Measurements from ENCODE around the gene ICAM2.

ICAM2 gene

DNA sequence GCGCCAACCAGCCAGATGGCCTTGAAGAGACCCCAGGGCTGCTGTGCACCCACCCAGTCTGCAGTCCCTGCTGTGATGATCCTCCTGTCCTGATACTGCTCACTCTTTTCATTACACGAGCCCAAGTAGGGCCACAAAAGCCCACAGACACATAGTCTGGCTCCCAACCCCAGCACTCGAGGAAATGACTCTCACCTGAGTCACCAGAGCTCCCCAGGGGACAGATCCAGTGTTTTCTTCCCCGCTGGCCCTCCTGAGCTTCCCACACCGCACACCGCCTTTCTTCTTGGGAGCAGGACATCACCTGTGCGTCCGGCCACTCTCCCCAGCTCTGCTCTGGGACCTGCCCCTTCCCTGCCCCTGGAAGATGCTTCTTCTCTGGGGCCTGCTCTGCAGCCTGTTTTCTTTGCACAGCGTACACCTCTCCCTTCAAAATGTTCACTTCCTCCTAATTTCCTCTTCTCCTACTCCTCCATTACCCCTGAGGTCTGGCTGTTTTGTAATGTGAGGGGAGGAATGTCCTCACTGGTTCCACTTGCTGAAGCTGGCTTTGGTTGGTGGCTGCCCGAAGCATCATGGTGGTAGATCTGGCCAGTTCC is 45.7 kb downstream of the ICAM2 start:
- no peak for DNase-seq (ENCODE audit: low read depth)

DNA sequence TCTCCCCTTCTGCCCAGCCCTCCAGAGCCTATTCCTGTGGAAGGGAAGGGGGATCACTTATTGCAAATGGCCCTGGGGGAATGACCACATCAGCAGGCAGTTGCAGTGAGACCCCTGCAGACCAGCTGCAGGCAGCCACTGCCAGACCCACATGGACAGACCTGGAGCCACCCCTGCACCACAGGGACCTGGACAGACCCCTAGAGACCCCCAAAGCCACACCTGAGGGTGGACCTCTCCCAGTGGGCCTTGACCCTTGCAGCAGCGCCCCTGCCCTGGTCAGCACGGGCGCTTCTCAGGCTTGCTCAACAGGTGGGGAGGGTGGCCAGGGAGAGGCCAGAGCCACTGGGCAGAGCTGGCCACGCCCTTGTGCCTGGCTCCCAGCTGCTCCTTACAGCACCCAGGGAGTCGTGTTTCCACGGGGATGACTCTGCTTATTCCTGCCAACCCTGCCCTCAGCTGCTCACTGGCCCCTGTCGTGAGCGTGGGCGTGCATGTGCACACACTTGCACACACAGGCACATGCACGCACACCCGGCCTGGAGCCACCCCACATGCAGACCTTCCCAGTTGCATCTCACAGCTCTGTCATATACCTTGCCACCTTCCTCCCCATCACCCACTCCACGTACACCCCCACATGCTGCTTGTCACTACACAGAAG is 46.4 kb downstream of the ICAM2 start:
- DNase-seq (ENCODE audit: low read depth) = no peak

DNA sequence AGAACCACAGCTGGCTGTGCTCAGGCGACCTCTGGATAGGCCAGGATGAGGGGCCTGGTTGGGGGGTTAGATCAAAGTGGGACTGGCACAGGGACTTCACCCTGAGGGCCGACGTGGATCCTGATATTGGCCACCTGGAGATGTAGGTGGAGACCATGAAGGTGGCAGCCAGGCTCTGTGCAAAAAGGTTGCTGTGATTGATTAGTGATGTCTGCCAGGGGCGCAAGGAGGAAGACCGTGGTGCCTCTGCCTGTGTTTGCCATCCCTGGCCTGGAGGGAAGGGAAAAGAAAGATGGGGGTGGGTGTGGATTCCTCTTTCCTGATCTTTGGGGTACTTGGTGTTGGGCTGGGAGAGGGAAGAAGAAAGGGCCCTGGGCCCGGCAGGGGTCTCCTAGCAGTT is 47.2 kb downstream of the ICAM2 start:
- DNase-seq (ENCODE audit: low read depth) = no peak

DNA sequence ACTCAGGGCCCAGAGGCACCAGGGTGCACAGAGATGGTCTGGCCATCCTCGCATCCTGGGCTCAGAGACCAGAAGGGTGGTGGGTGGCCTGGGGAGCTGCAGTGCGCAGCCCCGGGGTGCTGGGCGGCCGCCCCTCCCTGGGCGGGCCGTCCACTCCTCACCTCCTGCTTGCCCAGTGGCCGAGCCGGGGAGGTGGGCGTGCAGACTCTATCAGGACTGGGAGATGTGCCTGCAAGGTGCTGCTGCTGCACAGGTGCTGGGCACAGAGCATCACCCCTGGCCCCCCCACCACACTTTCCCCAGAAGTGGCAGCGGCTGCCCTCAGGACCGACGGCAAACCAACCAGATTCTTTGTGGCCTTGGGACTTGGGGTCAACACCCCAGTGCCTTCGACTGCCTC is 47.6 kb downstream of the ICAM2 start, which contains the start of gene SCN4A:
Gene SCN4A (minus strand): TSS at position 123 of the 400 bp plus-strand sequence. CDS start 77 bp downstream, at position 46.
- no peak for DNase-seq (ENCODE audit: low read depth)

DNA sequence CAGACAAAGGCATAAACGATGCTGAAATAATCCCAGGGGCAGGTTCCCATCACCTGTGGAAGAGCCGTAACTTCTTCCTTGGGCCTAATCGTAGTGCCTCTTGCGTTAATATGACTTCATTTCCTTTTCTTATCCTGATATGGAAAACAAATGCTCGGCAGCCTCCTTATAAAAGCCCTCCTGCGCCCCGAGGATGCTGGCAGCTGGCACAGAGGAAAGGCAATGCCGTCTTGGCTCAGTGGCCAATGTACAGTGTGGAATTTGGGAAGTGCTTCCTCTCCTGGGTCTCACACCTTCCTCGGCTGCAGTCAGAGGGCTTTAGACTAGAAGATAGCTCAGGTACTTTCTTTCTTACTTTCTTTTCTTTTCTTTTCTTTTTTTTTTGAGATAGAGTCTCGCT is 51.2 kb downstream of the ICAM2 start:
- DNase-seq (ENCODE audit: low read depth) = no peak

DNA sequence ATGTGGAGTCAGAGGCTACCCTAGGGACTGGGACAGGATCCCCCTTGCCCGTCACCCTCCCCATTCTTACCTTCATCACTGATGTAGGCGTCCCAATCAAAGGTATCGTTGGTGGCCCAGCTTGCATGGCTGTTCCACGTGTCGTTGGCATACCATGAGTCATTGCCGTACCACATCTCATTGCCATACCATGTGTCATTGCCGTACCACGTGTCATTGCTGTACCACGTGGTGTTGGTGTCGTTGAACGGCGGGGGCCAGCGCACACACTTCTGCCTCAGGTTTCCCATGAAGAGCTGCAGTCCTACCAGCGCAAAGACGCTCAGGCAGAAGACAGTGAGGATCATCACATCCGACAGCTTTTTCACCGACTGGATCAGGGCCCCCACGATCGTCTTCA is 52.5 kb downstream of the ICAM2 start:
- DNase-seq (ENCODE audit: low read depth) = no peak

DNA sequence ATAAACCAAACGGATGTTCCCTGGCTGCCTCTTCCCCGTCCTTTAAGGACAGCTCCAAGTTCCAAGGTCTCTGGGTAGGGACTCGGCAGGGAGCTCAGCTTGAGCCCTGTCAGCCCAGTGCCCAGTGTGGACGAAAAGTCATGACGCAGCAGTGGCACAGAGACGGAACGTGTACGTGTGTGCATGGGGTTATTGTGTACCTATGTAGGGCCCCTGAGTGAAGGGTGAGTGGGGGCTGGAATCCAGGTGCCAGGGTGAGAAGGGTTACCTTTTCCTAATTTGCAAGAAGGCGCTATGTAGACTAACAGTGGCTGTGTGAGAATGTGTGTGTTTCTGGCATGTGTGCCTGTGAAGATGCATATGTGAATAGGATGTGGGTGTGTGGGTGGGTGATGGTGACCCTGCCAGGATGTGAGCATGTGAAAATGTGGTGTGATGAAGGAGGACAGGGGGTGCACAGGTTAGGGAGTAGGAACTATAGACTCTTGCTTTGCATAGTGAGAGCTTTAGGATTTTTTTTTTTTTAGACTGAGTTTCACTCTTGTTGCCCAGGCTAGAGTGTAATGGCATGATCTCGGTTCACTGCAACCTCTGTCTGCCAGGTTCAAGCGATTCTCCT is 53.7 kb downstream of the ICAM2 start:
- no peak for DNase-seq (ENCODE audit: low read depth)

DNA sequence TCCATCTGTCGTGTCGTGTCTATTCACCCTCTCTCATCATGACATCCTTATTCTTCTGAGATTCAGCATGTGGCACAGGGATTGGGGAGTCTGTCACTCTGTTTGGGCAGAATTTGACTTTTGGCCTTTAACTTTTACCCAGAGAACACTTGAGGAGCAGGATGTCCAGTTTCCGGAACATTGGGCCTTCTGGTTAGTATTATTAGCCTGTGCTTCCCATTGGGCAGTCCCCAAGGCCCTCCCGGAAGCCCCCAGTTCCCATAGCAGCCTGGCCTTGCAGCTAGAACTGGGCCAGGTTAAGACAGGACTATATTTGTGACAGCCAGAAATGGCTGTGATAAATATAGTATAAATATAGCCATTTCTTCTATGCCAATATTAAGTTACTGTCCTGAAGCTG is 57.3 kb downstream of the ICAM2 start:
- DNase-seq (ENCODE audit: low read depth) = no peak

DNA sequence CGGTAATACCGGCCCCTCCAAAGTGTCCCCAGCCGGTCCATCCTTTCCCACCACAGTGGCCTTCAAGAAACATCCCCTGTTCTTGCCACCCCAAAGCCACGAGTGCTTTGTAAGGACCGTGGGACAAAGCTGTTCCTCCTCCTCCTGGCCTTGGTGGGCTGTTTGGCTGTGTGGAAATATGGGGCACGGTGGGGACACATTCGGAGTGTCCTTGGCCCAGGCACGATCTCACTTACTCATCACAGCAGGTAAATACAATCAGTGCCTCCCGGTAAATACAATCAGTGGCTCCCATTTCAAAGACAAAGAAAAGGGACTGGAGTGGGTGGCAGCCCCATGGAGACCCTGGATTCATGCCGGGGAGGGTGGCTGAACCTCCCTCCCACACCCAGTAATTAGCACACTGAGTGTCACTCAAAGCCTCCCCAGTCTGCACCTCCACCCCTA is 58.1 kb downstream of the ICAM2 start:
- no peak for DNase-seq (ENCODE audit: low read depth)

DNA sequence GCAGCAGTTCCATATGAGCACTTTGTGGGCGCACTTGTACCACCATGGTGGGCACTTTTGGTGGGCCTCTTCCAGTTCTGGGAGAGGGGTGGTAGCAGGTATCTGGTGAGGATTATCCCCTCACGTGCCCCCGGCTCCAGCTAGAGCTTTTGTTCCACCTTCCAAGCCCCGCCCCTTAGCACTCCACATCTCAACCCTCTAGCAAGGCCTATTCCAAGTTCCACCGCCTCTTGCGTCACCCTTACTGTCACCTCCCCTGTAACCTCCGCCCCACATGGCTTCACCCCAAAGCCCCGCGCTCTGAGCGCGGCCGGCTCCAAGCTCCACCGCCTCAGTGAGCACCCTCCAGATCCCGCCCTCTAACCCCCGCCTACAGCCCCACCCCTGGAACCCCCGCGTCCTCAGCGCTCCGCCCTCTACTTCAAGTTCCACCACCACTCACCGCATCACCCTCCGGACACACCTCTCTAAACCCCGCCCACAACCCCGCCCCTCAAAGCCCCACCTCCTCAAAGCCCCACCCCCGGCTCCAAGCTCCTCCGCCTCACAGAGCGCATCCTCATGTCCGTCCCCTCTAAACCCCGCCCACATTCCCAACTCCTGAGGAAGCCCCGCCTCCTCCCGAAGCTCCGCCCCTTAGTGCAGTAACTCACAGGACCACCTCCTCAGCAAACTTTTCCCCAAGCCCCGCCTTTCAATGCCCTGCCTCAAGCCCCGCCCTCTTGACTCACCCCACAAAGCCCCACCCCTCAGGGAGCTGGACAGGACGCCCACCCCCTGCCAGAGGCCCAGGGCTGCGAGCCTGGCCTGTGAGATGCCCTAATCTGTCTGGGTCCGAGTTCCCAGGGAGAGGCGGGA is 58.8 kb downstream of the ICAM2 start:
- DNase-seq (ENCODE audit: low read depth) = no peak

DNA sequence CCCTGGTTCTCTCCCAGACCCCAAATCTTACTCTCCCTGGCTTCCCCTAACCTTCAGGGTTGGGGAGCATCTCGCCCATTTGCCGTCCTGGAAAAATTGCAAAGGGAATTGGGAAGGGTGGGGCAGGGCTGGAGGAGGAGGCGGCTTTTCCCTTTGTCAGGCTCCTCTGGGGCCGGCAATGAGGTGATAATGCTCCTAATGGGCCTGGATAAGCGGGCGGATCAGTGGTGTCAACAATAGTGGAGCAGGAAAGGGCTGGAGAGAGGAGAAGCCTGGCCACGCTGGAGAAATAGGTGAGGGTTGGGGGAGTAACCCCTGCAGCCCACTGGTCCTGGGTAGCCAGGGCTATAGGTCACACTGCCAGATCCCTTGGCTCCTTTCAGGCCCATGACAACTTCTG is 60.0 kb downstream of the ICAM2 start:
- no peak for DNase-seq (ENCODE audit: low read depth)

DNA sequence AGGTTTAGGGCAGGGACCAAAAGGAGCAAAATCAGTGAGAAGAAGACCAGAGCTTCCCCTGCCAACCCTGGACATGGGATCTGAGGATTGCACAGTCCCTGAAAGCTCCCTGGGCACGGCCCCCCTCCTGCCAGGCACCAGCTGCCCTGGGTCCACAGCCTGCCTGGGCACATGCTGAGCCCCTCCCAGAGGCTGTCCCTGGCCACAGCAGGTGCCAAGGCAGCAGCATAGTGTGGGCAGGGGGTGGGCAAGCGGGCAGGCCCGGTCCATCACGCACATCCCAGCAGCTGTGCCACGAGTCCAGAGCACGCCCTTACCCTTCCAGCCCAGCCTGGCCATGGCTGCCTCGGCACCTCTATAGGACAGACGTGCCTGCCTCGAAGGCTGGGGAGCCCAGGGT is 60.4 kb downstream of the ICAM2 start:
- DNase-seq (ENCODE audit: low read depth) = no peak

DNA sequence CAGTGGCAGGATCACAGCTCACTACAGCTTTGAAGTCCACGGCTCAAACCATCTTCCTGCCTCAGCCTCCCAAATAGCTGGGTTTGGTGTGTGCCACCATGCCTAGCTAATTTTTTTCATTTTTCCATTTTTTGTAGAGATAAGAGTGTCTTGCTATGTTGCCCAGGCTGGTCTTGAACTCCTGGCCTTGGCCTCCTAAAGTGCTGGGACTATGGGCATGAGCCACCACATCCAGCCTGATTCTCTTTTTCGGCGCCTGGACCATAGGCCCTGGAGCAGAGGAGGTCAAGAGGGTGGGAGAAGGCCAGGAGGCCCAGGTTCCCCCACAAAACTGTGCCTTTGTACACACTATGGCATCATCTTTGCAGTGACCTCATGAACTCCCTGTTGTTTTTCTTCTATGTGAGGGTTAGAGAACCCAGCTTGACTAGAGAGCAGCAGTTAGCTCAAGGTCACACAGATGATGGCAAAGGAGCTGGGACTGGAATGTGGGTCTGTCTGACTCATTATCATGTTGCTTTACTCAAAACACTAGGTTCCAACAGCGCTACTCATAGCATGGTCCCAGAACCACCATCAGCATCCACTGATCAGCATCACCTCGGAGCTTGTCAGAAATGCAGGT is 64.0 kb downstream of the ICAM2 start:
- peak; percentile 17 for DNase-seq (ENCODE audit: low read depth)

DNA sequence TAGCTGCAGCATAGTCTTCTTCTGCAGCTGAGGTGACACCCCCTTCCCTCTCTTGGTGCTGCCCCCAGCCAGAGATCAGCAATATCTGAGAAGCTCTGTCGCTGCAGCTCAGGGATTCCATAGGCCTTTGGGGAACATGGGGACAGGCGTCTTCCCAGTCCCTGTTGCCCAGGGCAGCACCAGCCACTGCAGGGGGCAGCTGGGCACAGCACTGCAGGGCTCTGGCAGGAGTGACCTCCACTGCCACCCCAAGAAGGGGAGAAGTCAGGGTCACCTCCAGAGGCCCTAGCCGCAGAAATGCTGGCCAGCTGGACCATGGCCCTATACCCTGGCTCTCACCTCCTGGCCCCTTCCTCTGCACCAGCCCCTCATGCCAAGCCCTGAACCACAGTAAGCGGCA is 64.6 kb downstream of the ICAM2 start:
- DNase-seq (ENCODE audit: low read depth) = no peak

DNA sequence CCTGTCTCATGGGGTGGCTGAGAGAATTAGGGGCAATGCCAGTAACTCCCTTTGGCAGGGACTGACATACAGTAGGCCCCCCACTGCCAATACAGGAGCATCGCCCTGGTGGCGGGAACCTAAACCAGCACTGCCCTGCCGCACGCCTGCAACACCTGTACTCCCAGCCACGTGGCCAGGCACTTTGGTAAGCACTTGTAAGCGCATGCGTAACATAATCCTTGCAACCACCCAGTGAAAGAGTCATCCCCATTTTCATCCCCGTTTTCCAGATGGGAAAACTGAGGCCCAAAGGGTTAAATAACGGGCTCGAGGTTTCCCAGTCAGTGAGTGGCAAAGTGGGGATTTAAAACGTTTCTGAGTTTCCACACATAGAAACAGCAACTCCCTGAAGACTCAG is 65.2 kb downstream of the ICAM2 start:
- no peak for DNase-seq (ENCODE audit: low read depth)

DNA sequence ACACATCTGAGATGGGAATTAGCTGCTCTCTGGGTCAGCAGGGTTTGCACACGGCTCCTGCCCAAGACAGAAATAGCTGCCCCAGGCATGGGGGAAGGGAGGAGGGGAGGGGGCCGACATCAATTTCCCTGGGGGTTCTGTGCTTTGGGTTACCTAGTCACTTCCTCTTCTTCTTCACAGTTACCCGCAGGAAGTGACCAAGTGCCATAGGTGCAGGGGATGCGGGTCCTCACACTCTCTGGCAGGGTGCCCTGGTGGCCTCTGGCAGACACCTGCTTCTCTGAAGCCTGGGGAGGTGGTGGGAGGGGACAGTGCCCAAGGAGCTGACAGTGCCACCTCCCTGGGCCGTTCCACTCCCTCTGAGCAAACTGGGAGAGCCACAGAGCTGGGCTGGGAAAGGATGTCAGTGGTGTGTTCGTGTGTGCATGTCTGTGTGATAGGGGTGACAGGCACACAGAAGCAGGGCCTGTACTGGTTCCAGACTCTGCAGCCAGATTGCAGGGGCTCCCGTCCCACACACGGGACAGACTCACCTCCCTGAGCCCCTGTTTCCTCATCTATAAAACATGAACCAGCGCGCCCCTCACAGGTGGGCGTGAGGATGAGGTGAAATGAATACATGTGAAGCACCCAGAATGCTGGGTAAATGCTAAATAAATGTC is 65.9 kb downstream of the ICAM2 start:
- DNase-seq (ENCODE audit: low read depth) = no peak

Data from GM04503 (cell line).